ENCODE data around the gene PBX3.

GRCh38 chr9:125997196-125997823 lies 250.1 kb downstream of the PBX3 start:
- TF ChIP-seq ESRRB (CRISPR knock-in tag; IDR thresholded peaks at IDR 0.05; ENCODE audit: borderline replicate concordance) (no peak), ZFP1 (CRISPR knock-in tag; IDR thresholded peaks at IDR 0.05) (no peak), CTCF (IDR thresholded peaks at IDR 0.05 in 2 of 3, conservative IDR thresholded peaks at IDR 0.05 in 1 of 3; ENCODE audit: insufficient read depth in 2 of 3, low read depth in 1 of 3, low read length in 3 of 3) (no peak), ZNF57 (CRISPR knock-in tag; IDR thresholded peaks at IDR 0.05) (no peak), POLR2A (conservative IDR thresholded peaks at IDR 0.05) (no peak)
